ENCODE results near the gene CRB3. TPM values are rescaled to one million over a fixed set of nuclear protein-coding genes. Genes with fewer than 3 reads are reported as not detected.

CRB3 gene
- total and polyA plus RNA-seq, 2 donors (not counting 3 experiments of a cell fraction or from before 2014, with no cell fraction given), result not detected

DNA sequence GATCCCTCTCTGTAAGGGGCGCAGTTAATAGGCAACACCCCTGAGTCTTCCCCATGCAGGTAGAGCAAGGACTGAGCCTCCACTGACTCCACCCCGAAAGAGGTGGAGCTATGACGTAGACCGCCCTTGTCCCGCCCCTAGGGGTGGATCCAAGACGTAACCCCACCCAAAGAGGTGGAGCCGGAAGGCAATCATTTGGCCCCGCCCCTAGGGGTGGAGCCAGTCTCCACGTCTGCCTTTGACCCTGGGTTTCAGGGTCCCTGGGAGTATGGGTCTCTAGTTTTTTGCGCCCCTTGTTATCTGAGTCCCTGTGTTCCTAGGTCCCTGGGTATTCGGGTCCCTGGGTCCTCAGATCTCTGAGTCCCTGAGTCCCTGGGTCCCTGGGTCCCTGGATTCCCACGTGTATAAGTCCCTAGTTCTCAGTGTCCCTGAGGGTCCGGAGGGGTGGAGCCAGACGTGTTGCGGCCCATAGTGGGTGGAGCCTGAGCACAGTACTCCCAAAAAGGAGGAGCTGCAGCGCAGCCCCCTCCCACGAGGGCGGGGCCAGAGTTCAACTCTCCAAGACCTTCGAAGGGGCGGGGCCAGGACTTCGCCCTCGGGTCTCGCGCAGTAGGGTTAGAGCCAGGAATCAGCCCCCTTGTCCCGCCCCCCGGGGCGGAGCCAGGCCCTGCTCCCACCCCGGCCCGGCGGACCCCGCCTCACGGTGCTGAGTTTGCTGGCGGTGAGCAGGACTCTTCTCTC, 12.3 kb downstream of the CRB3 start:
- H3K9me1 ChIP-seq (replicated peaks; ENCODE audit: control insufficient read depth, extremely low read depth, insufficient read depth, low read length), result no peaks in the 10 kb centered on the region
- FAIRE-seq (peak; percentile 78), DNase-seq (ENCODE audit: low read depth, low spot score) (peak; percentile 51)
- intact Hi-C loops (cut with micrococcal nuclease) (no loop called here), dilution Hi-C loops (cut with MboI; ENCODE audit: extremely low pct_ligation_motif_present, low sequenced_read_pairs) (no loop called here)
- H3K79me2 ChIP-seq (ENCODE audit: control insufficient read depth, insufficient read depth, low read length), result no peaks in the 10 kb centered on the region
- no peaks in the 10 kb centered on the region for H3K9me3 ChIP-seq (replicated peaks; ENCODE audit: control insufficient read depth, insufficient read depth, low read length)
- H3K4me2 ChIP-seq (ENCODE audit: insufficient read depth, low read length), result peak overlapping the region; percentile 20
- ChIA-PET POLR2A (interaction anchor here (0.9 kb wide), 1 partner anchor 13 kb away, joined by 4 read pairs; no protein-coding TSS in a partner anchor), CTCF (interaction anchor here (0.7 to 2.3 kb wide), 3 partner anchors 14 to 387 kb away, joined by 3 to 7 read pairs (median 4); no protein-coding TSS in a partner anchor)
- no TSS peak for BruUV-seq (replicated peaks)
- peak overlapping the region; percentile 84 for H2AFZ ChIP-seq (ENCODE audit: low read depth, low read length)
- H3K9ac ChIP-seq (replicated peaks; ENCODE audit: extremely low read depth, insufficient read depth, low read length), result no peak overlapping the region
- H3K4me3 ChIP-seq (replicated peaks in 1 of 3; ENCODE audit: insufficient read depth in 1 of 3, low read depth in 1 of 3, low read length in 3 of 3), result no peak overlapping the region
- peaks cover 2% of the 10 kb centered on the region for H3K4me1 ChIP-seq (ENCODE audit: control insufficient read depth, extremely low read depth, insufficient read depth, low read length)
- H3K36me3 ChIP-seq (ENCODE audit: control insufficient read depth in 2 of 2, extremely low read depth in 1 of 2, insufficient read depth in 2 of 2, low read length in 2 of 2), result no peaks in the 10 kb centered on the region
- no peak for TF ChIP-seq EZH2 (IDR thresholded peaks at IDR 0.05; ENCODE audit: borderline replicate concordance, low read depth, low read length, severe bottlenecking)
- TF ChIP-seq, protein P1, sequence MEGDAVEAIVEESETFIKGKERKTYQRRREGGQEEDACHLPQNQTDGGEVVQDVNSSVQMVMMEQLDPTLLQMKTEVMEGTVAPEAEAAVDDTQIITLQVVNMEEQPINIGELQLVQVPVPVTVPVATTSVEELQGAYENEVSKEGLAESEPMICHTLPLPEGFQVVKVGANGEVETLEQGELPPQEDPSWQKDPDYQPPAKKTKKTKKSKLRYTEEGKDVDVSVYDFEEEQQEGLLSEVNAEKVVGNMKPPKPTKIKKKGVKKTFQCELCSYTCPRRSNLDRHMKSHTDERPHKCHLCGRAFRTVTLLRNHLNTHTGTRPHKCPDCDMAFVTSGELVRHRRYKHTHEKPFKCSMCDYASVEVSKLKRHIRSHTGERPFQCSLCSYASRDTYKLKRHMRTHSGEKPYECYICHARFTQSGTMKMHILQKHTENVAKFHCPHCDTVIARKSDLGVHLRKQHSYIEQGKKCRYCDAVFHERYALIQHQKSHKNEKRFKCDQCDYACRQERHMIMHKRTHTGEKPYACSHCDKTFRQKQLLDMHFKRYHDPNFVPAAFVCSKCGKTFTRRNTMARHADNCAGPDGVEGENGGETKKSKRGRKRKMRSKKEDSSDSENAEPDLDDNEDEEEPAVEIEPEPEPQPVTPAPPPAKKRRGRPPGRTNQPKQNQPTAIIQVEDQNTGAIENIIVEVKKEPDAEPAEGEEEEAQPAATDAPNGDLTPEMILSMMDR (IDR thresholded peaks at IDR 0.05; ENCODE audit: extremely low read depth in 1 of 2, insufficient read depth in 1 of 2, low read depth in 1 of 2, low read length in 2 of 2), result no peak
- no peak for TF ChIP-seq FOS (IDR thresholded peaks at IDR 0.05; ENCODE audit: borderline replicate concordance, insufficient read depth, low read length)
- TF ChIP-seq POLR2A (IDR thresholded peaks at IDR 0.05; ENCODE audit: low read depth, low read length), result no peak
- TF ChIP-seq MYC (IDR thresholded peaks at IDR 0.05; ENCODE audit: low read depth, low read length), result no peak
- no peak for TF ChIP-seq POLR2AphosphoS5 (IDR thresholded peaks at IDR 0.05; ENCODE audit: insufficient read depth, low read depth, low read length)
- TF ChIP-seq JUN (IDR thresholded peaks at IDR 0.05; ENCODE audit: borderline replicate concordance, insufficient read depth, insufficient read length, low read depth), result no peak
- no peak for TF ChIP-seq MAX (IDR thresholded peaks at IDR 0.05; ENCODE audit: insufficient read depth, insufficient read length)
- no peak for TF ChIP-seq GATA2 (IDR thresholded peaks at IDR 0.05; ENCODE audit: insufficient read depth, insufficient read length, low read depth, low read length)
- H3K27ac ChIP-seq (ENCODE audit: insufficient read depth, low read depth, low read length), result no peak overlapping the region
- no peaks in the 10 kb centered on the region for H4K20me1 ChIP-seq (replicated peaks; ENCODE audit: control insufficient read depth, extremely low read depth, insufficient read depth, low read length)
- peaks cover 0 to 9% of the 10 kb centered on the region in 2 experiments for H3K27me3 ChIP-seq (ENCODE audit: control insufficient read depth in 2 of 2, insufficient read depth in 2 of 2, low read length in 2 of 2)

All from endothelial cell of umbilical vein (primary cell).